OCI-LY1 (cell line): ENCODE measurements around the gene CFAP58.

Source experiments
- EZH2 ChIP-seq: fragments of 200-600 bp; sonication (generic), shearing (Covaris generic); IDR thresholded peaks from 2 replicates; pipeline ENCODE4 v1.8.0; 2017; ENCODE audit warnings: borderline replicate concordance, mixed run types, mild to moderate bottlenecking, antibody characterized with exemption, low read length, moderate library complexity, mixed read lengths
- TF ChIP-seq, protein P1 (sequence below): fragments of 200-600 bp; sonication (generic), shearing (Covaris generic); IDR thresholded peaks from 2 replicates; pipeline ENCODE4 v1.5.1; 2017; ENCODE audit warnings: mild to moderate bottlenecking, antibody characterized with exemption, low read length, moderate library complexity, mixed read lengths

DNA sequence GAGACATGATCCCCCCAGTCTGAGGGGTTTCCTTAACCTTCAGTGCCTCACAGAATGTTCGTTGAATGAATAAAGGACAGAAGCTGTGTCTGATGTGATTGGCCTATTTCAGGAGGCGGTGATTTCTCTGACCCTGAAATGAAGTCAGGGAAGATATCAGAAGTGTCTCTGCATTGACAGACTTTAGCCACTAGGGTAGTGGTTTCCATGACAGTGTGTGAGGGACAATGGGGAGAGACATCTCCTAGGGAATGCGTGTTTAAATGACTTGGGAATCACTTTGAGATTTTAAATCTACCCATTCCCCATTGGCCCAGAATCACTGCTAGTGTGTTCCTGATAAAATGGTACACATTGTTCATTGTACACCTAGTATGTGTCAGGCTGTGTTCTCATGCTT is 132.0 kb downstream of the CFAP58 start:
- TF ChIP-seq, protein P1, sequence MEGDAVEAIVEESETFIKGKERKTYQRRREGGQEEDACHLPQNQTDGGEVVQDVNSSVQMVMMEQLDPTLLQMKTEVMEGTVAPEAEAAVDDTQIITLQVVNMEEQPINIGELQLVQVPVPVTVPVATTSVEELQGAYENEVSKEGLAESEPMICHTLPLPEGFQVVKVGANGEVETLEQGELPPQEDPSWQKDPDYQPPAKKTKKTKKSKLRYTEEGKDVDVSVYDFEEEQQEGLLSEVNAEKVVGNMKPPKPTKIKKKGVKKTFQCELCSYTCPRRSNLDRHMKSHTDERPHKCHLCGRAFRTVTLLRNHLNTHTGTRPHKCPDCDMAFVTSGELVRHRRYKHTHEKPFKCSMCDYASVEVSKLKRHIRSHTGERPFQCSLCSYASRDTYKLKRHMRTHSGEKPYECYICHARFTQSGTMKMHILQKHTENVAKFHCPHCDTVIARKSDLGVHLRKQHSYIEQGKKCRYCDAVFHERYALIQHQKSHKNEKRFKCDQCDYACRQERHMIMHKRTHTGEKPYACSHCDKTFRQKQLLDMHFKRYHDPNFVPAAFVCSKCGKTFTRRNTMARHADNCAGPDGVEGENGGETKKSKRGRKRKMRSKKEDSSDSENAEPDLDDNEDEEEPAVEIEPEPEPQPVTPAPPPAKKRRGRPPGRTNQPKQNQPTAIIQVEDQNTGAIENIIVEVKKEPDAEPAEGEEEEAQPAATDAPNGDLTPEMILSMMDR: peak; percentile 26; the same call in 1 of the 2 replicates
- TF ChIP-seq EZH2: no peak
